ENCODE results near the gene ATP2B2. TPM values are rescaled to one million over a fixed set of nuclear protein-coding genes. Genes with fewer than 3 reads are reported as not detected.

The ATP2B2 gene
- total and polyA plus RNA-seq, 9 of the 15 experiments (the other 6 are each of a cell fraction or from before 2014, with no cell fraction given) = 0.06 TPM; not detected in 8

- TF ChIP-seq CHD4 (IDR thresholded peaks at IDR 0.05; ENCODE audit: insufficient read depth, insufficient replicate concordance, low read depth, low read length, poor library complexity, severe bottlenecking) (no peak), ZBTB1 (CRISPR knock-in tag; IDR thresholded peaks at IDR 0.05; ENCODE audit: borderline replicate concordance, low read depth) (no peak)
- DNase-seq (ENCODE audit: extremely low read depth in 1 of 4, low spot score in 3 of 4) = no peak
- no peaks in the 10 kb centered on the region for H3K9me1 ChIP-seq (ENCODE audit: control insufficient read depth, insufficient read depth, low read length)
- H3K27ac ChIP-seq (ENCODE audit: extremely low read depth, low read depth, low read length) = no peak overlapping the region
- no TSS peak for BruUV-seq (replicated peaks)
- H3K9me3 ChIP-seq (replicated peaks; ENCODE audit: control insufficient read depth, insufficient read depth, low read depth, low read length) = no peaks in the 10 kb centered on the region
- no peak overlapping the region for H3K9ac ChIP-seq (ENCODE audit: insufficient read depth in 1 of 2, low read depth in 2 of 2, low read length in 2 of 2)
- no peak for ATAC-seq
- intact Hi-C loops (cut with micrococcal nuclease) (no loop called here), in situ Hi-C loops (cut with MboI) (no loop called here)
- no peaks in the 10 kb centered on the region for H3K4me1 ChIP-seq (replicated peaks in 1 of 2; ENCODE audit: control insufficient read depth in 2 of 2, insufficient read depth in 2 of 2, low read length in 2 of 2)
- ChIA-PET CTCF (ENCODE audit: low intra/inter-chr PET ratio) (no interaction called here), POLR2A (interaction anchor here (1.1 kb wide), 1 partner anchor 28 kb away, joined by 3 read pairs; no protein-coding TSS in a partner anchor)
- H3K27me3 ChIP-seq (ENCODE audit: control insufficient read depth in 2 of 2, insufficient read depth in 2 of 2, low read length in 2 of 2) = peaks cover 47 to 81% of the 10 kb centered on the region in 2 experiments
- FAIRE-seq = no peak
- peaks cover 9% of the 10 kb centered on the region for H4K20me1 ChIP-seq (replicated peaks; ENCODE audit: control insufficient read depth, insufficient read depth, low read length)
- H3K79me2 ChIP-seq (ENCODE audit: control insufficient read depth, insufficient read depth, low read length) = no peaks in the 10 kb centered on the region
- H3K36me3 ChIP-seq (ENCODE audit: control insufficient read depth, insufficient read depth, low read length) = no peaks in the 10 kb centered on the region
- H2AFZ ChIP-seq (ENCODE audit: low read depth, low read length) = no peak overlapping the region
- WGBS (ENCODE audit: insufficient coverage, low coverage, missing lambda C conversion rate) = 0% methylated on average over 3 of the region's 3 CpGs
- H3K4me3 ChIP-seq = no peak overlapping the region
- no peak overlapping the region for H3K4me2 ChIP-seq (ENCODE audit: insufficient read depth, low read length)
These were observed 56.8 kb downstream of the ATP2B2 start for GRCh38 chr3:10448544-10448943.

GRCh38 chr3:10447527-10448260 is 57.7 kb downstream of the ATP2B2 start:
- Histone ChIP-seq H4K20me1 (replicated peaks; ENCODE audit: control insufficient read depth, insufficient read depth, low read length) (peaks cover 9% of the 10 kb centered on the region), H3K4me1 (replicated peaks in 1 of 2; ENCODE audit: control insufficient read depth in 2 of 2, insufficient read depth in 2 of 2, low read length in 2 of 2) (no peaks in the 10 kb centered on the region), H3K9me3 (replicated peaks; ENCODE audit: control insufficient read depth, insufficient read depth, low read depth, low read length) (no peaks in the 10 kb centered on the region), H3K9ac (ENCODE audit: insufficient read depth in 1 of 2, low read depth in 2 of 2, low read length in 2 of 2) (no peak overlapping the region), H3K4me2 (ENCODE audit: insufficient read depth, low read length) (no peak overlapping the region), H3K9me1 (ENCODE audit: control insufficient read depth, insufficient read depth, low read length) (no peaks in the 10 kb centered on the region), H2AFZ (ENCODE audit: low read depth, low read length) (no peak overlapping the region), H3K27ac (ENCODE audit: extremely low read depth, low read depth, low read length) (no peak overlapping the region), H3K79me2 (ENCODE audit: control insufficient read depth, insufficient read depth, low read length) (no peaks in the 10 kb centered on the region), H3K36me3 (ENCODE audit: control insufficient read depth, insufficient read depth, low read length) (no peaks in the 10 kb centered on the region), H3K4me3 (no peak overlapping the region), H3K27me3 (ENCODE audit: control insufficient read depth in 2 of 2, insufficient read depth in 2 of 2, low read length in 2 of 2) (peaks cover 49 to 89% of the 10 kb centered on the region in 2 experiments)
- DNase-seq (ENCODE audit: extremely low read depth in 1 of 4, low spot score in 3 of 4) (no peak), FAIRE-seq (no peak), ATAC-seq (no peak)
- intact Hi-C loops (cut with micrococcal nuclease) (no loop called here), in situ Hi-C loops (cut with MboI) (no loop called here)
- ChIA-PET CTCF (ENCODE audit: low intra/inter-chr PET ratio) (no interaction called here), POLR2A (interaction anchor here (0.7 to 1.1 kb wide), 2 partner anchors 29 to 523 kb away, joined by 3 read pairs; no protein-coding TSS in a partner anchor)
- WGBS (ENCODE audit: insufficient coverage, low coverage, missing lambda C conversion rate) = 1% methylated on average over 6 of the region's 6 CpGs
- BruUV-seq (replicated peaks) = no TSS peak
- TF ChIP-seq RUNX1 (IDR thresholded peaks at IDR 0.05; ENCODE audit: low read depth) (no peak), MNT (conservative IDR thresholded peaks at IDR 0.05) (no peak), FOXA3 (CRISPR knock-in tag; conservative IDR thresholded peaks at IDR 0.05 in 1 of 2, IDR thresholded peaks at IDR 0.05 in 1 of 2) (no peak), NEUROD1 (IDR thresholded peaks at IDR 0.05; ENCODE audit: borderline replicate concordance, low read depth, low read length, partially characterized antibody) (no peak), ZFP91 (CRISPR knock-in tag; IDR thresholded peaks at IDR 0.05) (no peak), ZFP30 (CRISPR knock-in tag; IDR thresholded peaks at IDR 0.05; ENCODE audit: borderline replicate concordance) (no peak), ARID2 (IDR thresholded peaks at IDR 0.05) (no peak)
